ENCODE results near the gene SAT2.
"Not testable (repeated sequence)": the region's sequence is repeated elsewhere in the genome, so short reads cannot be mapped to it uniquely, and the experiment has no call there.

Gene SAT2

GRCh38 chr17:7613769-7614424 lies 13.7 kb downstream of the SAT2 start:
- Histone ChIP-seq H3K27ac (ENCODE audit: low read depth, low read length) (peak overlapping the region; percentile 75), H3K9ac (ENCODE audit: low read length) (peak overlapping the region; percentile 63), H3K27me3 (ENCODE audit: control insufficient read depth in 1 of 2, insufficient read depth in 2 of 2, low read length in 2 of 2) (no peaks in the 10 kb centered on the region), H3K36me3 (ENCODE audit: insufficient read depth, low read length) (peaks cover 16% of the 10 kb centered on the region), H3K4me1 (ENCODE audit: insufficient read depth, low read length) (peaks cover 34% of the 10 kb centered on the region), H3K9me3 (ENCODE audit: low read length) (no peaks in the 10 kb centered on the region), H3K4me3 (ENCODE audit: low read depth in 1 of 2, low read length in 2 of 2) (peak overlapping the region; percentile 45 to 89)

GRCh38 chr17:7612294-7612640 lies 15.4 kb downstream of the SAT2 start:
- H3K9ac ChIP-seq (ENCODE audit: low read length), result no peak overlapping the region
- H3K27ac ChIP-seq (ENCODE audit: low read depth, low read length), result no peak overlapping the region
- H3K4me1 ChIP-seq (ENCODE audit: insufficient read depth, low read length), result peaks cover 34% of the 10 kb centered on the region
- H3K36me3 ChIP-seq (ENCODE audit: insufficient read depth, low read length), result peaks cover 16% of the 10 kb centered on the region
- H3K9me3 ChIP-seq (ENCODE audit: low read length), result no peaks in the 10 kb centered on the region
- H3K4me3 ChIP-seq (ENCODE audit: low read depth in 1 of 2, low read length in 2 of 2), result no peak overlapping the region
- no peaks in the 10 kb centered on the region for H3K27me3 ChIP-seq (ENCODE audit: control insufficient read depth in 1 of 2, insufficient read depth in 2 of 2, low read length in 2 of 2)

GRCh38 chr17:7611635-7612293 lies 15.9 kb downstream of the SAT2 start:
- no peaks in the 10 kb centered on the region for H3K9me3 ChIP-seq (ENCODE audit: low read length)
- peaks cover 34% of the 10 kb centered on the region for H3K4me1 ChIP-seq (ENCODE audit: insufficient read depth, low read length)
- no peak overlapping the region for H3K4me3 ChIP-seq (ENCODE audit: low read depth in 1 of 2, low read length in 2 of 2)
- H3K9ac ChIP-seq (ENCODE audit: low read length), result no peak overlapping the region
- no peaks in the 10 kb centered on the region for H3K27me3 ChIP-seq (ENCODE audit: control insufficient read depth in 1 of 2, insufficient read depth in 2 of 2, low read length in 2 of 2)
- H3K36me3 ChIP-seq (ENCODE audit: insufficient read depth, low read length), result peaks cover 16% of the 10 kb centered on the region
- no peak overlapping the region for H3K27ac ChIP-seq (ENCODE audit: low read depth, low read length)

- H3K27ac ChIP-seq (ENCODE audit: low read depth, low read length), result no peak overlapping the region
- no peak overlapping the region for H3K9ac ChIP-seq (ENCODE audit: low read length)
- no peaks in the 10 kb centered on the region for H3K9me3 ChIP-seq (ENCODE audit: low read length)
- H3K27me3 ChIP-seq (ENCODE audit: control insufficient read depth in 1 of 2, insufficient read depth in 2 of 2, low read length in 2 of 2), result no peaks in the 10 kb centered on the region
- H3K36me3 ChIP-seq (ENCODE audit: insufficient read depth, low read length), result peaks cover 19% of the 10 kb centered on the region
- no peak overlapping the region for H3K4me3 ChIP-seq (ENCODE audit: low read depth in 1 of 2, low read length in 2 of 2)
- peaks cover 34% of the 10 kb centered on the region for H3K4me1 ChIP-seq (ENCODE audit: insufficient read depth, low read length)
These were observed 17.0 kb downstream of the SAT2 start for GRCh38 chr17:7610641-7611040.

GRCh38 chr17:7606280-7606679 lies 21.3 kb downstream of the SAT2 start:
- Histone ChIP-seq H3K27me3 (ENCODE audit: control insufficient read depth in 1 of 2, insufficient read depth in 2 of 2, low read length in 2 of 2) (no peaks in the 10 kb centered on the region), H3K9me3 (ENCODE audit: low read length) (no peaks in the 10 kb centered on the region), H3K27ac (ENCODE audit: low read depth, low read length) (no peak overlapping the region), H3K4me1 (ENCODE audit: insufficient read depth, low read length) (peaks cover 10% of the 10 kb centered on the region), H3K4me3 (ENCODE audit: low read depth in 1 of 2, low read length in 2 of 2) (no peak overlapping the region), H3K9ac (ENCODE audit: low read length) (no peak overlapping the region), H3K36me3 (ENCODE audit: insufficient read depth, low read length) (peaks cover 47% of the 10 kb centered on the region)

GRCh38 chr17:7597561-7597960 lies 30.1 kb downstream of the SAT2 start:
- H3K27me3 ChIP-seq (ENCODE audit: control insufficient read depth in 1 of 2, insufficient read depth in 2 of 2, low read length in 2 of 2); H3K9ac ChIP-seq (ENCODE audit: low read length); H3K4me3 ChIP-seq (ENCODE audit: low read depth in 1 of 2, low read length in 2 of 2); H3K9me3 ChIP-seq (ENCODE audit: low read length); H3K4me1 ChIP-seq (ENCODE audit: insufficient read depth, low read length); H3K27ac ChIP-seq (ENCODE audit: low read depth, low read length): not testable (repeated sequence)
- H3K36me3 ChIP-seq (ENCODE audit: insufficient read depth, low read length), result peaks cover 84% of the 10 kb centered on the region

- no peaks in the 10 kb centered on the region for H3K9me3 ChIP-seq (ENCODE audit: low read length)
- no peak overlapping the region for H3K9ac ChIP-seq (ENCODE audit: low read length)
- H3K4me1 ChIP-seq (ENCODE audit: insufficient read depth, low read length), result peaks cover 8% of the 10 kb centered on the region
- no peaks in the 10 kb centered on the region for H3K27me3 ChIP-seq (ENCODE audit: control insufficient read depth in 1 of 2, insufficient read depth in 2 of 2, low read length in 2 of 2)
- no peak overlapping the region for H3K4me3 ChIP-seq (ENCODE audit: low read depth in 1 of 2, low read length in 2 of 2)
- H3K36me3 ChIP-seq (ENCODE audit: insufficient read depth, low read length), result peaks cover 71% of the 10 kb centered on the region
- no peak overlapping the region for H3K27ac ChIP-seq (ENCODE audit: low read depth, low read length)
These were observed 34.3 kb downstream of the SAT2 start for GRCh38 chr17:7593296-7593695.

- Histone ChIP-seq H3K9me3 (ENCODE audit: low read length) (no peaks in the 10 kb centered on the region), H3K36me3 (ENCODE audit: insufficient read depth, low read length) (peaks cover 73% of the 10 kb centered on the region), H3K27ac (ENCODE audit: low read depth, low read length) (no peak overlapping the region), H3K27me3 (ENCODE audit: control insufficient read depth in 1 of 2, insufficient read depth in 2 of 2, low read length in 2 of 2) (no peaks in the 10 kb centered on the region), H3K4me3 (ENCODE audit: low read depth in 1 of 2, low read length in 2 of 2) (no peak overlapping the region), H3K9ac (ENCODE audit: low read length) (no peak overlapping the region), H3K4me1 (ENCODE audit: insufficient read depth, low read length) (peaks cover 16% of the 10 kb centered on the region)
These were observed 35.1 kb downstream of the SAT2 start for GRCh38 chr17:7592422-7593021.

- Histone ChIP-seq H3K27me3 (ENCODE audit: control insufficient read depth in 1 of 2, insufficient read depth in 2 of 2, low read length in 2 of 2) (no peaks in the 10 kb centered on the region), H3K27ac (ENCODE audit: low read depth, low read length) (no peak overlapping the region)
These were observed 36.0 kb downstream of the SAT2 start for GRCh38 chr17:7591596-7591995.

GRCh38 chr17:7590743-7591142 lies 36.9 kb downstream of the SAT2 start:
- H3K4me3 ChIP-seq (ENCODE audit: low read depth in 1 of 2, low read length in 2 of 2), result no peak overlapping the region
- H3K9me3 ChIP-seq (ENCODE audit: low read length), result no peaks in the 10 kb centered on the region
- H3K36me3 ChIP-seq (ENCODE audit: insufficient read depth, low read length), result peaks cover 57% of the 10 kb centered on the region
- peaks cover 16% of the 10 kb centered on the region for H3K4me1 ChIP-seq (ENCODE audit: insufficient read depth, low read length)
- no peaks in the 10 kb centered on the region for H3K27me3 ChIP-seq (ENCODE audit: control insufficient read depth in 1 of 2, insufficient read depth in 2 of 2, low read length in 2 of 2)
- H3K9ac ChIP-seq (ENCODE audit: low read length), result no peak overlapping the region
- H3K27ac ChIP-seq (ENCODE audit: low read depth, low read length), result no peak overlapping the region

More at GRCh38 chr17:7591596-7591995, 36.0 kb downstream of the SAT2 start:
- Histone ChIP-seq H3K9me3 (ENCODE audit: low read length) (no peaks in the 10 kb centered on the region), H3K36me3 (ENCODE audit: insufficient read depth, low read length) (peaks cover 65% of the 10 kb centered on the region), H3K4me1 (ENCODE audit: insufficient read depth, low read length) (peaks cover 16% of the 10 kb centered on the region), H3K4me3 (ENCODE audit: low read depth in 1 of 2, low read length in 2 of 2) (no peak overlapping the region), H3K9ac (ENCODE audit: low read length) (no peak overlapping the region)

GRCh38 chr17:7589891-7590691 lies 37.5 kb downstream of the SAT2 start, which contains the start of gene SOX15:
Gene SOX15, minus strand, starts transcription at chr17:7590094. Its CDS starts 418 bp downstream, at chr17:7589676.
- peak within 1 kb of the TSS; percentile 78 for H3K9ac ChIP-seq (ENCODE audit: low read length)
- H3K27me3 ChIP-seq (ENCODE audit: control insufficient read depth in 1 of 2, insufficient read depth in 2 of 2, low read length in 2 of 2), result no peaks in the 10 kb centered on the region
- peaks cover 51% of the 10 kb centered on the region for H3K36me3 ChIP-seq (ENCODE audit: insufficient read depth, low read length)
- no peaks in the 10 kb centered on the region for H3K9me3 ChIP-seq (ENCODE audit: low read length)
- peak within 1 kb of the TSS; percentile 27 to 87 for H3K4me3 ChIP-seq (ENCODE audit: low read depth in 1 of 2, low read length in 2 of 2)
- peaks cover 16% of the 10 kb centered on the region for H3K4me1 ChIP-seq (ENCODE audit: insufficient read depth, low read length)
- peak within 1 kb of the TSS; percentile 59 for H3K27ac ChIP-seq (ENCODE audit: low read depth, low read length)

All from muscle layer of colon (tissue), 2 donors.